Cardiac atrium fibroblast (primary cell): ENCODE measurements around the gene ELK4. TPM values are rescaled to one million over a fixed set of nuclear protein-coding genes. Genes with fewer than 3 reads are reported as not detected.

ENCODE experiments used
- total RNA-seq: library from RNA; depleted of rRNA; stranded (reverse); fragments of >200 nt; gene quantifications from 2 replicates; pipeline ENCODE4 v1.2.3, GENCODE V29; 2015

ELK4 gene, protein sequence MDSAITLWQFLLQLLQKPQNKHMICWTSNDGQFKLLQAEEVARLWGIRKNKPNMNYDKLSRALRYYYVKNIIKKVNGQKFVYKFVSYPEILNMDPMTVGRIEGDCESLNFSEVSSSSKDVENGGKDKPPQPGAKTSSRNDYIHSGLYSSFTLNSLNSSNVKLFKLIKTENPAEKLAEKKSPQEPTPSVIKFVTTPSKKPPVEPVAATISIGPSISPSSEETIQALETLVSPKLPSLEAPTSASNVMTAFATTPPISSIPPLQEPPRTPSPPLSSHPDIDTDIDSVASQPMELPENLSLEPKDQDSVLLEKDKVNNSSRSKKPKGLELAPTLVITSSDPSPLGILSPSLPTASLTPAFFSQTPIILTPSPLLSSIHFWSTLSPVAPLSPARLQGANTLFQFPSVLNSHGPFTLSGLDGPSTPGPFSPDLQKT
- 11.9 and 15.2 TPM in 2 replicates for total RNA-seq

DNA sequence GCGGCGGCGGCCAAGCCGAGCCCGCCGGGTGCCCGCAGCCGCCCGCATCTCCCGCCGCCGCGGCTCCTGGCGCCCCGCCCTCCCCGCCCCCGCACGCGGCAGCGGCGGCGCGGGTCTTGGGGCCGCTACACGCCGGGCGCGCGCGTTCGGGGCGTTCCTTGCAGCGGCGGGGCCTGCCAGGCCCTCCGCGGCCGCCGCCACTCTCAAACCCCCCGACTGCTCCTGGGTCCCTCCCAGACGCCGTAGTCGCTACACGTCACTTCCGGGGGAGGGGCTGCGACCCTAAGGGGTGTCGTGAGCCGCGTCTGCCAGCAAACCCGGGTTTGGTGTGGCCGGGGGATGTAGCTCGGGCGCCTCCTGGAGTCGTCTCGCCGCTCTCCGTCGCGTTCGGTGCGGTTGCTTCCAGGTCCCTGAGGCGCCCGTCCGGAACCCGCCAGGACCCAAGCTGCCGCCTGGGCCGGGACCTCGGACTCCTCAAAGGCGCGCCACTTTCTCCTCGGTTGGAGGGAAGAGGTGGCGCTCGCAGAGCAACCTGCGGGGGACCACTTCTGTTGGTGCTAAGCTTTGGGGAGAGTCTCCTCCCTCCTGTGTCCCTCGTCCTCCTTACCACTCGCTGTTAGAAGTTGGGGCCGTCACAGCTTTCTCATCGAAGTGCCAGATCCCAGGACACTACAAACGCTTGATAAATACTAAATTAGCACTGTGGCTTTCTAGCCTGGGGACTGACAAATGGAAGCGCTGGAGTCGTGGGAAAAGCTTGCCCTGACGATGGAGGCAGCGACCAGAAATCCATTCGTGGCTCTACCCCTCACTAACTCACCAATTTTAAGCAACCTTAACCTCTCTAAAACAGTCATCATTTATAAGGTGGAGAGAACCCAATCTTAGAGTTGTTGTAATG, at the start of gene ELK4:
Gene ELK4 (minus strand): TSS at position 244 of the 901 bp plus-strand sequence. CDS start 8,129 bp downstream, outside the sequence.

DNA sequence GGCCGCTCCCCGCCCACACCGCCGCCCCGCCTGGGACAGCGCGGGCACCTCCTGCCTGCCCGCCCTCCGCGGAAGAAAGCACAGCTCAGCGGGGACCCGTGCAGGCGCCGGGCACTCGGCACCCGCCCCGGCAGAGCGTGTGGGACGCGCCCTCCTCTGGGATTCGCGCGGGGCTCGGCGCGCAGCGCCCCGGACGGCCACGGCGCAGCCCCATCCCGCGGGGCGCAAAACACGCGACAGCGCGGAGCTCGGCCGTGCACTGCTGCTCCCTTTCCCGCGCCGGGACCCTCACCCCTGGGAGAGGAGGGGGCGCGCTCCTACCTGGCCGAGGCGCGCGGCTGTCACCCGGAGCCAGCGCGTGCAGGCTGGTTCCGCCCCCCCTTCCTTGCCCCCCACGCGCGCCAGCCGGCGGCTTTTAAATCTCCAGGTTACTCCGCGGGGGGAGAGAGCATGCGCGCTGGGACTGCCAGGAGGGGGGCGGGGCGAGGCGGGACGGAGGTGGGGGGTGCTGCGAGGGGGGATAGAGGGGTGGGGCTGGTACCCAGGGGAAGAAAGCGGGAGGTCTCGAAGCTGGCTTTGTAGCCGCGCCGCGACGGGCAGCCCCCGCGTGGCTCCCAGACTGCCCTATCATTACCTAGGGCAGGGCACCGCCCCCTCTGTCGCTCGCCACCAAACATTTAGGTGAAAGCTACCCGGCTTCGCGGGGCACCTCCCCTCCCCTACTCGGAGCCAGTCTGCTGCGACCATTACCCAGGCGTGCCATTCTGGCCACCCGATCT, 48.5 kb upstream of the ELK4 start, which contains the start of gene SLC45A3:
Gene SLC45A3 (minus strand): TSS at position 437 of the 779 bp plus-strand sequence. CDS start 15,853 bp downstream, outside the sequence.

Other genes with a start within 250 kb of the ELK4 start
- not detected in 2 replicates for gene LEMD1, start 210.0 kb downstream of the ELK4 start, total RNA-seq
- not detected in 2 replicates for gene BLACAT1, start 176.0 kb downstream of the ELK4 start, total RNA-seq
- gene CDK18, start 127.3 kb downstream of the ELK4 start, total RNA-seq, result 0.16 and 2.5 TPM in 2 replicates
- 6.0 and 6.2 TPM in 2 replicates for gene SLC45A3, start 48.5 kb upstream of the ELK4 start, total RNA-seq
- 67.5 and 81.3 TPM in 2 replicates for gene NUCKS1, start 118.2 kb upstream of the ELK4 start, total RNA-seq
- gene RAB29, start 143.5 kb upstream of the ELK4 start, total RNA-seq, result 13.4 and 20.6 TPM in 2 replicates
- 15.7 and 29.8 TPM in 2 replicates for gene SLC41A1, start 181.2 kb upstream of the ELK4 start, total RNA-seq
- gene PM20D1, start 218.1 kb upstream of the ELK4 start, total RNA-seq, result not detected in 2 replicates